Suppressor macrophage (primary cell): ENCODE data around the gene MALT1.

ENCODE experiments used
- DNase-seq, 4 experiments: peaks; one replicate each; pipeline ENCODE4 v3.0.0-alpha.2; 2020 to 2022

MALT1 gene

DNA sequence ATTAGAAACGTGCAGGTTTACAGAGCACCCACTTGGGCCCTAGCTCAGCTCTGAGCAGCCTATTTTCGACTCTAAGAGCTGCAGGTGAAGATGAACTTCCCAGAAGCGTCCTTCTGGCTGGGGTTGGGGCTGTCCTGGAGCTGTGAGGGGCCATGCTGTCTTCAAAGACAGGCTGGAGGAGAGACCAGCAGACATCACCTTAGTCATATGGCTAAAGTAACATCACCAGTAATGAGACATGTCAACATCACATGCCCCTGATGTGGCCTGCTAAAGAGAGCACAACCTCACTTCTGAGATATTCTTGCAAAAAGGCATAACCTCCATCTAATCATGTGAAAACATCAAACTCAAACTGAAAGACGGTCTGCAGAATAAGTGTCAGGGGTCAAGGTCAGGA, 106.2 kb downstream of the MALT1 start:
- peak in 3 of 4 experiments; percentile 18 to 49 (median 36) for DNase-seq

DNA sequence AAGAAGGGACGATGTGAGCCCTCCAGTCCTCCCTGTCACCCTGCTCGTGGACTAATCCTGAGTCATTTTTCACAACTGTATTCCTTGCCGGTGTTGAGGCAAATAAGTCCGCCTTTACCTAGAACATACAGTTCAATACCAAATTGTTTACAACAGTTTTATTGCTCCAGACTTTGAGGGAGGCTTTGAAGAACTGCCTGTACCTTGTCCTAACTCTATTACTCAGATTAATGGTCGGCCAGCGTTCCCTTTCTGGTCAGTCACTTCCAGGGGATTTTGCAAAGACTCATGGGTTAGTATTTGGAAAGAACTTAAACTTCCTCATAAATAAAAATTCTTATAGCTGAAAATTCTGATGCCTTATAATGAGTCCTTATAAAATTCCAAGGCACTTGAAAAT, 108.3 kb downstream of the MALT1 start:
- DNase-seq = peak; percentile 46 to 75 (median 58)

DNA sequence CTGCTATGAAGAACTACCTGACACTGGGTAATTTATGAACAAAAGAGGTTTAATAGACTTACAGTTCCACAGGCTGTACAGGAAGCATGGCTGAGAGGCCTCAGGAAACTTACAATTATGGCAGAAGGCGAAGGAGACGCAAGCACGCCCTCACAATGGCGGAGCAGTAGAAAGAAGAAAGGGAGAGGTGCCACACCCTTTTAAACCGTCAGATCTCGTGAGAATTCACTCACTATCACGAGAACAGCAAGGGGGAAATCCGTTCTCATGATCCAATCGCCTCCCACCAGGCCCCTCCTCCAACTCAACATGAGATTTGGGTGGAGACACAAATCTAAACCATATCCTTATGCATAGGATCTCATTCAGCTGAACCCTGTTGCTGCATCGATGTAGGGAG, 108.8 kb downstream of the MALT1 start:
- DNase-seq = no peak

DNA sequence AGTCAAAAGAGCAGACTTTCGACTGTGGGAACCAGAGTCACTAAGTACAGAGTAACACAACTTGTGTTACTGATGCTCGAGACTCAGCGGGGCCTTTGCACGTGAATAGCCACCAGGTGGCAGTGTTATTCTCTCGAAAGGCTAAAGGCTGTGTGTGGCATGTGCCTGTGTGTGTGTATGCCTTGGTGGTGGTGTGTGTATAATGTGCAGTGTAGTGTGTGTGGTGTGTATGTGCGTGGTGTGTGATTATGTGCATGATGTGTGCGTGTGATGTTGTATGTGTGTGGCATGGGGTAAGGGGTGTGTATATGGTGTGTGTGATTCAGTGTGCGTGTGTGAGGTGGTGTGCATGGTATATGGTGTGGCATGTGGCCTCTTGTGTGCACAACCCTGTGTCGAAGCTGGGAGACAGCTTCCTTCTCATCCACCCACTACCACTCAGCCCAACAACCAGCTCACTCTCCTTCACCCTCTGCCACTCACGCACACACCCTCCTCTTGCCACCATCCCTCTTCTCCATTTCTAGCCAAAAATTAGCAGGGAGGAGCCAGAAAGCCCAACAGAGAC, 110.4 kb downstream of the MALT1 start:
- DNase-seq = peak; percentile 84 to 90 (median 88)

DNA sequence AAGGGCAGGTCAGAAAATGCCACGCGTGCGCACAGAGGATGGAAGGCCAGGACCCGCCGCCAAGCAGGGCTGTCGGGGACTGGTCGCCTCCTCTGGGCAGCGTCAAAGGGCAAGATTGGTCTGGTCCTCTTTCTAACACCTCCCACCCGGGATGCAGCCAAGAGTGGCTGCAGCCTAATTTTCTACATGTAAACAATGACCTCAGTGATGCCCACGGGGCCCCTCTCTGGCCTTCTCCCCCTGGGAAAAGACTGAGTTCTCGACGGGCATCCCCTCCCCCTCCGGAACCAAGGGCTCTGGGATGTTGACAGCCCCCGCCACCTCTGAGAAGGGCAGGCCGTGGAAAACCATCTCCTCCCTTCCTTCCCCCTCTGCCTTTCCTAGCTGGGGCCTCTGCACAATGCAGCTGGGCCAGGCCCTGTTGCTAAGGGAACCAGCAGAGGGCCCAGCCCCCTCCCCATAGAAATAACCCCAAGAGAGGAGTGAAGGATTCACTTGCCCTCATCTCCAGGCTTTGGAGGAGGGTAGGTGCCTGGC, 113.4 kb downstream of the MALT1 start:
- no peak for DNase-seq

DNA sequence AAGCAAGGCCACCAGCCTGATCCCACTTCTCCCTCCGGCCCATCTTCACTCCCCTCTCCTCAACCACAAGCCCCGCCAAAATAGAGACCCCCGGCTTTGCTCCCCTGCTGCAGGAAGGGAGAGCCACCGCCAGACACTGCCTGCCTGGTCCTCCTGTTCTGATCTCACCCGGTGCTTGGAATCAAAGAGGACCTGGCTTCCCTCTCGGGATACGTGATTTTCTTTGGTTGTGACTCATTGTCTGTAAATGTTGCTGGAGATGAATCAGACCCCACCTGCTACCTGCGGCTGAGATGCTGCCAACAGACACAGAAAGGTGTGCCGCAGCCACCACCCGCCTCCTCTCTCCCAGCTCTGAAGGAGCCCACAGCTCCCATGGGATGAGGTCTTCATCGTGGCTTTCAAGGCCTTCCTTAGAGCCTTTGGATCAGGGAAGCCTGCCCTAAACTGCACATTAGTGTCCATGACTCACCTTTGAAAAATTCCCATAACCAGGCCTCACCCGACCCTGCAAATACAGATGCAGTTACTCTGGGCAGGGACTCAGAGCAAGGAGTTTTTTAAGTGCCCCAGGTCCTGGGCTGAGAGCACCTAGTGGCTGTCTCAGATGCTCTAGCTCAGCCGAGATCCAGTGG, 114.0 kb downstream of the MALT1 start:
- DNase-seq = no peak

DNA sequence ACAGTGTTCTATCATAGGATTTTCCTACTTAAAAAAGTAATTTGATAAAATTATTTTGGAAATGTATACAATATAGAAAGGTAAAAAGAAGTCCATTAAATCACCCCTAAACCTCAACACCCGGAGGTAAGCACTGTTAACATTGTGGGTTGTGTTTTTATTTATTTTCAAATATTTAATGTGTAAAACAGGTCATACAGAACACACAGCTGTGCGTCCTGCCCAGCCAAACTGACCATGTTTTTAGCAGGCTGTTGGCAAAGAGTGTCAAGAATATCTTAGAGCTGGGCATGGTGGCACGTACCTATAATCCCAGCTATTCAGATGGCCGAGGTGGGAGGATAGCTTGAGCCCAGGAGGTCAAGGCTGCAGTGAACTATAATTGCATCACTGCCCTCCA, 114.6 kb downstream of the MALT1 start:
- no peak for DNase-seq

DNA sequence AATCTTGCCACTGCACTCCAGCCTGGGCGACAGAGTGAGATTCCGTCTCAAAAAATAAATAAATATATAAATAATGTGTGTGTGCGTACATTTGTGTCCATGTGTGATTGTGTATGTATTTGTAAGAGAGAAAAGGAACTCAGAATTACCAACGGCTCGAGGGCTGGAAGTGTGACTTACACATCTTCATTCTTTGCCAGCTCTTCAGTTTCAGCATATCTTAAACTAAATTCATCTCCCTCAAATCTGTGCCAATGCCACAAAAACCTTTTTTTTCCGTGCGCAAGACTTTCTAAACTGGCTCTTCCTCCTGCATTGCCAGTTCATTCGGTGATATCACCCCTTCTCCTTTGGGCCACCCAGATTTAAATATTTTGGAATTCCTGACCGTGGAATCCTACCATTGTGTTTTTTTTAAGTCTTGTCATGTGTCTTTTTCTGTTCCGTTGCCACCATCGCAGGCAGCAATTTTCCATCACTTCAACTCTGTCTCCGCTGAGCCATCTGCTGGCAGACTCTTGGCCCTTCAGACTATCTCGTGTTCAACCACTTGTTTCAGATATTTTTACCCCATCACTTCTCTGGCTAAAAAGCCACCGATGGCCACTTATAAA, 116.4 kb downstream of the MALT1 start:
- DNase-seq = no peak

DNA sequence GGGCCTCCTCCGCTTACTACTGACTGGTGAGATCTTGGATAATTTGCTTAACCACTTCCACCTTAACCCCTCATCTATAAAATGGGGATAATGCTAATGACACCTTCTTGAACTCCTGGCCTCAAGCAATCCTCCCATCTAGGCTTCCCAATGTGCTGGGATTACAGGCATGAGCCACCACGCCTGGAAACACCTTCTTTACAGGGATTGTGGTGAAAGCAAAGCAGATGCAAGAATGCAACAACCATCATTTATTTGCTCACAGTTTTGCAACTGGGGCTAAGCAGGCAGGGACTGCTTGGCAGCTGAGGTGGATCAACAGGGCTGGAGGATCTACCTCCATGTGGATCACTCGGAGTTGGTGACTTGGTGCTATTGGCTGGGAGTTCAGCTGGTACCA, 117.2 kb downstream of the MALT1 start:
- DNase-seq = no peak

DNA sequence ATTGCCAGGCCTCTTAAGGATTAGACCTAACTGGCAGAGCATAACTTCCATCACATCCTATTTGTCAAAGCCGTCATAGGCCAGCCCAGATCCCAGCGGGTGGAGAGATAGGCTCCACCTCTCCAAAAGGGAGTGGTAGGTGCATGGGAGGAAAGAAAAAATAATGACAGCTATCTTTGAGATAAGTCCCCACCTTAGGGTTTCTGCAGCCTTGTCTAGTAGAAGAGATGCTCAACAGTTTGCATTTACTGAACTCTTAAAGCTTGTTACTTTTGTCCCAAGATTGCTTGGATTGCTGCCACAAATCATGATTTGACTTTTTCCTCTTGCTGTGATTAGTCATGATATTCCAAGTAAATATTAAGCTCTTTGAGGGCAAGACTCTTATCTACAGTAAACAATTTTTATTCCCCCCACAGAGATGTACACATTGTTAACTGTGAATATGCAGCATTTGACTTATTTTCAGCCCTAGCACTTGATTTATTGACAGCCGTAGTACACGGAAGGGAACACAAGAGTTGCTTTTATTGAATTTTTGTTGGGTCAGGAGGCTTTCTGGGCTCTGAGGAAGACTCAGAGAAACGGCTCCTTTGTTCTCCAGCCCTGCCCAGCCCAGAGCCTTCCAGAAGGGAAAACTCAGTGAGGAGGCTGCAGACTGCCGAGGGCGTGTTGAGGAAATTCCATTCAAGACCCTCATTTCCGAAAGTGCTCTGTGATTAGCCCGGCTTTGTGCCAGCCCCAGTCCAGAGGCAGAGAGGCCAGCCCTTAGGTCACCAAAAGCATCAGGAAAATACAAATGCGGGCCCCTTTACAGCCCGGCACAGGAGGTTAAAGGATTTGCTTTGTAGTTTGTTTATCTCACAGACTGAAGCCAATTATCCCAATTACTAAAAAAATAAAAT, 118.0 kb downstream of the MALT1 start:
- no peak for DNase-seq

DNA sequence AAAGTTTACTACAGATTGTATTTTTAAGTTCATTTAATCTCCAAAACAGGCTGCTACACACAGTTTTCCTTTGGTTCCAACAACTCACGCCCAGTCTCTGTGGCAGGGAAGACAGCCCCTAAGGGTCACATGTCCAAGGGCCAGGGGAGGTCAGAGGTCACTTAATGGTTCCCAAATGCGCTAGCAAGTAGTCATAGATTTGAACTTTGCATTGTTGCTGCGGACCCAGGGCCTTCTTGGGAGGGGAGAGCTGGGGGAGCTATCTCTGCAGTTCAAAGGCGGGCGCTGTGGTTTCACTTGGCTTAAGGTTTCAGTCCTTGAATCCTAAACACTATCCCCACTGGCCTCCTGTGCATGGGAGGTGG, 118.6 kb downstream of the MALT1 start:
- no peak for DNase-seq

DNA sequence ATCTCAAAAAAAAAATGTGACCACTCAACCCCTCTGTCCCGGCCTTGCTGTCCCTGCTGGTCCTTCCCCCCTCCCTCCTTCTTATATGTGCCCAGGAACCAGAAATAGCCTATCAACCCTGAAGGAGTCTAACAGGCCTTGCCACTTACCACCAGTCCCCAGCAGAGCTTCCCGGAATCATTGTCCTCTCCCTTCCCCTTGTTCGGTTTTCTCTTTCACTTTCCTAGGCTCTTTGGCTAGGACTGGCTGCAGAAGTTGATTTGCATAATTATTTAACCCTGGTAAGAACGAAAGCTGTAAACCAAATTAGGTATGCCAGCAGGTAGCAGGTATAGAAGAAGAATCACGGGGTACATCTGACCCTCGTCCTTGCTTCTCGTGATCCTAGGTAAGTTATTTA, 120.8 kb downstream of the MALT1 start:
- DNase-seq = no peak

DNA sequence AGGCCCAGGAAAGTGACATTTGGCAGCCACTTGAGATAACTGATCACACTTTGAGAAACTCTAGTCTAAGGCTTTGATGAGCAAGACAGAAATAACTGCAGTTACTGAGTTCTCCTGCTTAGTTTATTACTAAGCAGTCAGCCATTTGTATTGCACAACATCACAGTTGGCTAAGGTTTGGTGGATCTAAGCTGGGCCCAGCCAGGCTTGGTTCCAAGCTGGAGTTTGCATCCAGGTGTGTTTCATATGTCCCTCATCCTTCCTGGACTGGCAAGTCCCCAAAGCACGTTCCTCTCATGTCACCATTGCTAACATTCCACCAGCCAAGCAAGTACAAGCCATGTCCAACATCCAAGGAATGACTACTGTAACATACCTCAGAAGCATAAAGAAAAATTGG, 122.1 kb downstream of the MALT1 start:
- no peak for DNase-seq

DNA sequence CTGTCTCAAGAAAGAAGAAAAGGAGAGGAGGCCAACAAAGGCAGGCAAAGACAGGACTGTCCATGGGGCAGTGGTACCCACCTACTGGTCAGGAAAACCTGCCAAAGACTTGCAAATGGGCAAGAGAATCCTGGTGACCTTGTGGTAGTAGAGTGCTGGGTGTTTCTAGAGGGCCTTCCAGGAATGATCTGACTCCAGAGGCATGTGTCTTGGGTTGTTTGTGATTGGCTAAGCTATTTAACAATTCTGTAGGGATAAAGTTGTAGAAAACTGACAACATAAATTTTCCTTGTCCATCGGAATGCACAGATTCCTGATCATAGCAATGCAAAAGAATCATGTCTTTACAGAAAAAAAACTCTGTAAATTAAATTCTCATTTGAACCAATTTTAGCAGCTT, 125.0 kb downstream of the MALT1 start:
- no peak for DNase-seq

DNA sequence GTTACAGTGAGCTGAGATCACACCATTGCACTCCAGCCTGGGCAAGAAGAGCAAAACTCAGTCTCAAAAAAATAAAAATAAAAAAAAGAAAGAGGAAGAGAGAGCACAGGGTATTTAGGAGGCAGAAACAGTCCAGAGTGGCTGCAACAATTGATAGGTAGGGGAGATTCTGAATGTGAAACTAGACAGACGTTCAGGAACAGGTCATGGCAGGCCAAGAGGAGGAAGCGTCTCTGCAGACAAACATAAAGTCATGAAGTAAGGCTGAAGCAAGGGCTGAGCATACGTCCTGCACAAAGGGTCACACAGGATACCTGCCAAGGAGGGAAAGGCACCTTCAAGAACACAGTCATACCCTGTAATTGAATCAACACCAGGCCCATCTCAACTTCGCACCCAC, 129.3 kb downstream of the MALT1 start:
- peak in 1 of 4 experiments; percentile 18 for DNase-seq

DNA sequence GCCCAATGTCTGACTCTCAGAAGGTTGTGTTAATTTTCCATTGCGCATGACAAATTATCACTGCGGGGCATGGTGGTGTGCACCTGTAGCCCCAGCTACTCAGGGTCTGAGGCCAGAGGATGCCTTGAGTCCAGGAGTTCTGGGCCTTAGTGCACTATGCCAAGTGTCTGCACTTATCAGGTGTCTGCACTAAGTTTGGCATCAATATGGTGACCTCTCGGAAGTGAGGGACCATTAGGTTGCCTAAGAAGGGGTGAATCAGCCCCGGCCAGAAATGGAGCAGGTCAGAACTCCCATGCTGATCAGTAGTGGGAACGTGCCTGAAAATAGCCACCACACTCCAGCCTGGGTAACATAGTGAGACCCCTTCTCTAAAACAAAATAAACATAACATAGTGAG, 131.7 kb downstream of the MALT1 start:
- no peak for DNase-seq

DNA sequence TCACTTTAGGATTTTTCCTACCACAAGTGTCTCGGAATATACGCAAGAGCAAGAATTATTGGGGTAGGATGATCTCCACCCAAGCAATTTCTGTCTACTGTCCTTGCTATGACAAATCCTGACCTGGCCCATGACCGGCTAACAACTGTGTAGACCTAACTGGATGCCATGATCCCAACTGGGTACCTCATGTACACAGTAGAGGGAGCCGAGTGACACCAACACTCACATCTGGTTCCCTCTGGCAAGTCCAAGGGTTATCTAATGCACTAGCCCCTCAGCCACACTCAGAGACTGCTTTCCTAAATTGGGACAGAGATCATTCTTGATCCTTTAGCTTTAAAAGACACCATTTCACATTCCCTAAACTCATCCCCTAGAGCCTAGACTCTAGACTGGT, 132.7 kb downstream of the MALT1 start:
- peak in 2 of 4 experiments; percentile 16 to 20 for DNase-seq
